Hematopoietic multipotent progenitor cell treated with erythropoietin and hydrocortisone succinate and interleukin-3 and kit ligand, for 15 days (in vitro differentiated cells): ENCODE data around the gene PLA2G4E.

Experiments used
- DNase-seq: peaks from one replicate; pipeline ENCODE4 v3.0.0-alpha.2; 2015; ENCODE audit warnings: low spot score

PLA2G4E gene

GRCh38 chr15:41936155-41936554 is 84.7 kb downstream of the PLA2G4E start:
- no peak for DNase-seq

GRCh38 chr15:41935566-41936020 is 85.2 kb downstream of the PLA2G4E start:
- DNase-seq: no peak

GRCh38 chr15:41934843-41935242 is 86.0 kb downstream of the PLA2G4E start:
- DNase-seq: no peak

- no peak for DNase-seq
Observed at GRCh38 chr15:41933771-41934170, 87.1 kb downstream of the PLA2G4E start.

- DNase-seq: no peak
Observed at GRCh38 chr15:41933326-41933725, 87.5 kb downstream of the PLA2G4E start.

GRCh38 chr15:41932511-41933289 is 88.1 kb downstream of the PLA2G4E start:
- no peak for DNase-seq

- no peak for DNase-seq
Observed at GRCh38 chr15:41932101-41932500, 88.7 kb downstream of the PLA2G4E start.
